Body of pancreas (tissue), 4 donors: Measurements from ENCODE around the gene GALNT2.

Experiments used
- CTCF ChIP-seq, 7 experiments: fragments of 450-650 bp in 4 of 7; fragments of 200-600 bp in 3 of 7; sonication (generic) in 3 of 7; IDR thresholded peaks; one replicate each; pipeline ENCODE4 v1.5.1; 2016 to 2019; ENCODE audit warnings: antibody characterized with exemption in 7 of 7
- POLR2A ChIP-seq, 3 donors: fragments of 450-650 bp; IDR thresholded peaks; one replicate each; pipeline ENCODE4 v1.6.1; 2016; ENCODE audit warnings: antibody characterized with exemption in 3 of 3, mild to moderate bottlenecking in 2 of 3

GRCh38 chr1:230316864-230317745 lies 250.1 kb downstream of the GALNT2 start:
- no peak for TF ChIP-seq CTCF (IDR thresholded peaks at IDR 0.05)
- no peak for TF ChIP-seq POLR2A (IDR thresholded peaks at IDR 0.05)
